Peyer's patch (tissue), 4 donors: Measurements from ENCODE around the gene SKAP1. TPM values are rescaled to one million over a fixed set of nuclear protein-coding genes. Genes with fewer than 3 reads are reported as not detected.
"Not testable (repeated sequence)": the region's sequence is repeated elsewhere in the genome, so short reads cannot be mapped to it uniquely, and the experiment has no call there.

Source experiments
- DNase-seq, 3 donors: peaks; one replicate each; pipeline ENCODE4 v3.0.0-alpha.2; 2017 to 2019
- H3K27ac ChIP-seq, 4 donors: fragments of 200-600 bp; sonication (generic); one replicate each; pipeline ENCODE4 v1.5.1; 2016 to 2019
- H3K27me3 ChIP-seq, 2 donors: fragments of 200-600 bp; sonication (generic); one replicate each; pipeline ENCODE4 v1.5.1; 2019
- H3K36me3 ChIP-seq, 3 donors: fragments of 200-600 bp; sonication (generic); one replicate each; pipeline ENCODE4 v1.5.1; 2016 to 2019
- H3K4me1 ChIP-seq, 4 donors: fragments of 200-600 bp; sonication (generic); one replicate each; pipeline ENCODE4 v1.5.1; 2016 to 2019
- H3K4me3 ChIP-seq, 4 donors: fragments of 200-600 bp; sonication (generic); 1 replicate in 3 of 4; 2 replicates in 1 of 4; pipeline ENCODE4 v1.5.1; 2016 to 2019; ENCODE audit warnings: mild to moderate bottlenecking in 1 of 4
- H3K9me3 ChIP-seq, 4 donors: fragments of 200-600 bp; sonication (generic); one replicate each; pipeline ENCODE4 v1.5.1; 2016 to 2019; ENCODE audit warnings: mild to moderate bottlenecking in 1 of 4
- CTCF ChIP-seq, 6 experiments: fragments of 450-650 bp in 4 of 6; fragments of 200-600 bp in 2 of 6; sonication (generic) in 1 of 6; IDR thresholded peaks; one replicate each; pipeline ENCODE4 v1.5.1; 2017 to 2019; ENCODE audit warnings: antibody characterized with exemption in 6 of 6, mild to moderate bottlenecking in 3 of 6, moderate library complexity in 1 of 6
- POLR2A ChIP-seq, 2 donors: fragments of 450-650 bp; IDR thresholded peaks; one replicate each; pipeline ENCODE4 v1.5.1; 2017; ENCODE audit warnings: antibody characterized with exemption in 2 of 2, mild to moderate bottlenecking in 2 of 2, moderate library complexity in 2 of 2
- total RNA-seq, 4 donors: library from RNA; depleted of rRNA; stranded (reverse); fragments of >200 nt; gene quantifications; one replicate each; pipeline ENCODE4 v1.1.0, GENCODE V29; 2016

The SKAP1 gene
- total RNA-seq, 4 donors from 2014 or later: 3.1 to 17.3 (median 6.5) TPM

GRCh38 chr17:48207776-48208544 is 222.1 kb downstream of the SKAP1 start:
- TF ChIP-seq POLR2A (IDR thresholded peaks at IDR 0.05) (no peak), CTCF (IDR thresholded peaks at IDR 0.05) (no peak)
- no peak overlapping the region for H3K27ac ChIP-seq
- no peaks in the 10 kb centered on the region for H3K36me3 ChIP-seq
- no peaks in the 10 kb centered on the region for H3K27me3 ChIP-seq
- no peak for DNase-seq
- no peaks in the 10 kb centered on the region for H3K9me3 ChIP-seq
- no peak overlapping the region for H3K4me3 ChIP-seq
- H3K4me1 ChIP-seq: no peaks in the 10 kb centered on the region

GRCh38 chr17:48207036-48207435 is 223.0 kb downstream of the SKAP1 start:
- not testable (repeated sequence) for DNase-seq, H3K36me3 ChIP-seq, H3K4me3 ChIP-seq, H3K27ac ChIP-seq, H3K9me3 ChIP-seq, H3K4me1 ChIP-seq, H3K27me3 ChIP-seq

- no peaks in the 10 kb centered on the region for H3K27me3 ChIP-seq
- peak overlapping the region in 1 of 4 donors; percentile 1 for H3K27ac ChIP-seq
- H3K9me3 ChIP-seq: no peaks in the 10 kb centered on the region
- peaks cover 0 to 15% (median 0%) of the 10 kb centered on the region in 4 donors for H3K4me1 ChIP-seq
- no peak overlapping the region for H3K4me3 ChIP-seq
- no peak for DNase-seq
- H3K36me3 ChIP-seq: no peaks in the 10 kb centered on the region
- no peak for TF ChIP-seq POLR2A (IDR thresholded peaks at IDR 0.05)
- TF ChIP-seq CTCF (IDR thresholded peaks at IDR 0.05): no peak
Observed at GRCh38 chr17:48202959-48203358, 227.1 kb downstream of the SKAP1 start.

- Histone ChIP-seq H3K4me3 (peak overlapping the region in 2 of 4 donors; percentile 21 to 33), H3K4me1 (peaks cover 0 to 15% (median 0%) of the 10 kb centered on the region in 4 donors), H3K27me3 (no peaks in the 10 kb centered on the region), H3K9me3 (no peaks in the 10 kb centered on the region), H3K27ac (peak overlapping the region in 2 of 4 donors; percentile 37 to 38), H3K36me3 (no peaks in the 10 kb centered on the region)
- TF ChIP-seq POLR2A (IDR thresholded peaks at IDR 0.05): no peak
- no peak for TF ChIP-seq CTCF (IDR thresholded peaks at IDR 0.05)
- DNase-seq: peak in 1 of 3 donors; percentile 53
Observed at GRCh38 chr17:48198950-48199541, 231.0 kb downstream of the SKAP1 start.

- H3K27me3 ChIP-seq: no peaks in the 10 kb centered on the region
- TF ChIP-seq CTCF (IDR thresholded peaks at IDR 0.05): no peak
- TF ChIP-seq POLR2A (IDR thresholded peaks at IDR 0.05): no peak
- H3K36me3 ChIP-seq: no peaks in the 10 kb centered on the region
- H3K9me3 ChIP-seq: no peaks in the 10 kb centered on the region
- H3K27ac ChIP-seq: no peak overlapping the region
- no peak overlapping the region for H3K4me3 ChIP-seq
- no peak for DNase-seq
- H3K4me1 ChIP-seq: peaks cover 0 to 7% (median 0%) of the 10 kb centered on the region in 4 donors
Observed at GRCh38 chr17:48195910-48196309, 234.1 kb downstream of the SKAP1 start.

- Histone ChIP-seq H3K36me3 (no peaks in the 10 kb centered on the region), H3K4me3 (no peak overlapping the region), H3K27ac (no peak overlapping the region), H3K27me3 (no peaks in the 10 kb centered on the region), H3K4me1 (no peaks in the 10 kb centered on the region), H3K9me3 (no peaks in the 10 kb centered on the region)
- TF ChIP-seq CTCF (IDR thresholded peaks at IDR 0.05): no peak
- TF ChIP-seq POLR2A (IDR thresholded peaks at IDR 0.05): no peak
- DNase-seq: no peak
Observed at GRCh38 chr17:48194097-48194550, 235.9 kb downstream of the SKAP1 start.
